ENCODE measurements around the gene FBXO5.
"Not testable (repeated sequence)": the region's sequence is repeated elsewhere in the genome, so short reads cannot be mapped to it uniquely, and the experiment has no call there.

FBXO5 gene

GRCh38 chr6:153012856-153013255 lies 30.0 kb upstream of the FBXO5 start:
- H3K4me3 ChIP-seq (ENCODE audit: control insufficient read depth, low read depth, low read length), result no peak overlapping the region
- DNase-seq (ENCODE audit: low read depth), result no peak
- TF ChIP-seq CTCF (IDR thresholded peaks at IDR 0.05; ENCODE audit: control insufficient read depth, insufficient read depth, low read depth, low read length, missing control alignments), result no peak

DNA sequence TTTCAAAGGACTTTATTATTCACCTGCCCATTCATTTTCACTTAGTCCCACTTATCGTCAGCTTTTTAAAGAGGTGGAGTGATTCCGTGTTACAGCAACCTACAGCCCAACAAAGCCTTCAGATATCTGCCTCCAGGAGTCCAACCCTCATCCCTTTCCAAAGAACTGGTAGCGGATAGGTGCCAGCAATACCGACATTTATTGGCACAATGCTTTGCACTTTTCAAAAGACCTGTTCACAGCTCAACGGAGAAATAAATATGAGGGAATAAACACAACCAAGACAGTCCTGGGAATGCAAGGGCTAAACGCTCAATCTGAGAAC lies 20.5 kb upstream of the FBXO5 start:
- no peak for DNase-seq (ENCODE audit: low read depth)
- no peak for TF ChIP-seq CTCF (IDR thresholded peaks at IDR 0.05; ENCODE audit: control insufficient read depth, insufficient read depth, low read depth, low read length, missing control alignments)
- peak overlapping the region; percentile 81 for H3K4me3 ChIP-seq (ENCODE audit: control insufficient read depth, low read depth, low read length)

- no peak for TF ChIP-seq CTCF (IDR thresholded peaks at IDR 0.05; ENCODE audit: control insufficient read depth, insufficient read depth, low read depth, low read length, missing control alignments)
- H3K4me3 ChIP-seq (ENCODE audit: control insufficient read depth, low read depth, low read length), result peak within 1 kb of the TSS; percentile 81
- peak; percentile 77 for DNase-seq (ENCODE audit: low read depth)
Observed at GRCh38 chr6:153002613-153003365, 19.9 kb upstream of the FBXO5 start, which contains the start of gene MTRF1L. Gene MTRF1L, minus strand, starts transcription at chr6:153002709. Its CDS starts 24 bp downstream, at chr6:153002685.

DNA sequence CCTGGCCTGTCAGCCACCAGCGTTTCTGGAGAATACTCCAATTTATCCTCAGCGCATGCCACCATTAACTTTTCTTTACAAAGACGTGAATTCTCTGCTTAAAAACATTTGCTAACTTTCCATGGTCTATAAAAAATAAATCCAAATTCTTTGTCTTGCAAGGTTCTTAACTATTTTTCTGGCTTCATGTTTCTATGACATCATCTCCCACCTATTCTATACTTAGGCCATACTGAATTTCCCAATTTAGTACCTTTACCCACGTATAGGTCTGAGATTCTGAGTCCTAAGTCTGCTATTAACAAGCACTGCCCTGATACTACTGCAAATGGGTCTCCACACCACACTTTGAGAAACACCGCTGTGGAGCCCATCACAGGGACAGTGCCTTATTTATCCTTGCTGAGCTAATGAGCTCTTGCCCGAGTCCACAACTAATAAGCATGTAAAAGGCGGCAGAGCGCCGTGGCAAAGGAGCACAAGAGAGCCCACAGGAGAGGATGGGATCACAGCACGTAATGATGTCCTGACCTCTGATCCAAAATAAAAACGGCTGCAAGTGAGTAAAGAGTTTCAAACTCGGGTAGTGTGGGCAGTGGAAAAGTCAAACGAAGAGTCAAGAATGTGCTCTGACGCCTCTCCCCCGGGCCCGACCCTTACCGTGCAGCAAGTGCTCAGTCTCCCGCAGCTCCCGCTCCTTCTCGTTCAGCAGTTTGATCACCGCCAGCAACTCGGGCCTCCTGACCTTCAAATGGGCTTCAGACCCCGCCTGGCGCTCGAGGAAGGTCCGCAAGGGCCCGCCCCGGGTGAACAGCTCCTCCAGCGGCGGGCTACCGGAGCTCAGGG lies 19.1 kb upstream of the FBXO5 start:
- H3K4me3 ChIP-seq (ENCODE audit: control insufficient read depth, low read depth, low read length), result peak overlapping the region; percentile 81
- no peak for TF ChIP-seq CTCF (IDR thresholded peaks at IDR 0.05; ENCODE audit: control insufficient read depth, insufficient read depth, low read depth, low read length, missing control alignments)
- no peak for DNase-seq (ENCODE audit: low read depth)

DNA sequence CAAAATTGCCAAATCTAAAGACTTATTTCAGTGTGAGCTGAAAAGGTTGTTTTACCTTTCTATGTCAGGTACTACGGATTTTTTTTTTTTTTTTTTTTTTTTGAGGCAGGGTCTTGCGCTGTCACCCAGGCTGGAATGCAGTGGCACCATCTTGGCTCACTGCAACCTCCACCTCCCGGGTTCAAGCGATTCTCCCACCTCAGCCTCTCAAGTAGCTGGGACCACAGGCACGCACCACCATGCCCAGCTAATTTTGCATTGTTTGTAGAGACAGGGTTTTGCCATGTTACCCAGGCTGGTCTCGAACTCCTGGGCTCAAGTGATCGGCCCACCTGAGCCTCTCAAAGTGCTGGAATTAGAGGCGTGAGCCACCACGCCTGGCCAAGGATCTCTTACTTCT lies 17.9 kb upstream of the FBXO5 start:
- not testable (repeated sequence) for H3K4me3 ChIP-seq (ENCODE audit: control insufficient read depth, low read depth, low read length); DNase-seq (ENCODE audit: low read depth)

DNA sequence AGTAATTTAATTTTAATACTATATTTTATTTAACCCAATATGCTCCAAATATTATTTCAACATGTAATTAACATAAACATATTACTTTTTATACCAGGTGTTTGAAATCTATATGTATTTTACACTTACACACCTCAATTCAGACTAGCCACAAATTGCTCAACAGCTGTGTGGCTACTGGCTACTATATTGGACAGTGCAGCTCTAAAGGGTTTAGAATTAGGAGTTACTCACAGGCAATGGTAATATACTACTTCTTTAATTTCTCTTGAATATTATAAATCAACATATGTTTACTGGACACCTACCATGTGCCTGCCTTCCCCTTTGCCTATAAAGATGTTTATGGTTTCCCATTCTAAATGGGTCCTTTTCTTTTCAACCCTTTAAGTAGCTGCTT lies 17.4 kb upstream of the FBXO5 start:
- TF ChIP-seq CTCF (IDR thresholded peaks at IDR 0.05; ENCODE audit: control insufficient read depth, insufficient read depth, low read depth, low read length, missing control alignments), result no peak
- no peak for DNase-seq (ENCODE audit: low read depth)
- H3K4me3 ChIP-seq (ENCODE audit: control insufficient read depth, low read depth, low read length), result no peak overlapping the region

GRCh38 chr6:152999538-152999937 lies 16.7 kb upstream of the FBXO5 start:
- H3K4me3 ChIP-seq (ENCODE audit: control insufficient read depth, low read depth, low read length); DNase-seq (ENCODE audit: low read depth): not testable (repeated sequence)
